Left renal pelvis (tissue), 4 donors: ENCODE results near the gene SLC44A5. TPM values are rescaled to one million over a fixed set of nuclear protein-coding genes. Genes with fewer than 3 reads are reported as not detected.
"Not testable (repeated sequence)": the region's sequence is repeated elsewhere in the genome, so short reads cannot be mapped to it uniquely, and the experiment has no call there.

ENCODE experiments used
- DNase-seq, 4 donors: peaks; one replicate each; pipeline ENCODE4 v3.0.0-alpha.2; 2013; ENCODE audit warnings: low read depth in 4 of 4, low spot score in 3 of 4
- polyA plus RNA-seq, 4 donors: library from polyadenylated mRNA; unstranded; fragments of 120-200 nt; gene quantifications; one replicate each; pipeline ENCODE4 v1.2.1, GENCODE V29; 2013; ENCODE audit not compliant: insufficient read length in 4 of 4

SLC44A5 gene
- polyA plus RNA-seq, 4 donors = 3.7 to 17.0 (median 13.5) TPM

DNA sequence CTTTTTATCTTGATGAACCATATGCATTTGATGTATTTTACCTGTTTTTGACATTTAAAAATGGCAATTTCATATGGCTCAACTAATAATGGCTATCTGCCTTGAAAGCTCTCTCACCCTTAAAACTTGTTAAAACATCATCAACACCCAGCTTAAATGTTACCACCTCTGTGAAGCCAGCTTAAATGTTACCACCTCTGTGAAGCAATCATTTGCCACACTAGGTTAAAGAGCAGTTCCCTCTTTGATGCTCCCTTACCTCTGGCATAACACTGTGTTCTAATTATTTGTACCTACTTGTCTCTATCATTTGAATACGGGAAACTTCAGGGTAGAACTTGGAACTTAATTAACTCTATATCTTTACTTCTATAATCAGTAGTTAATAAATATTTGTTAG is 294.7 kb downstream of the SLC44A5 start:
- no peak for DNase-seq

DNA sequence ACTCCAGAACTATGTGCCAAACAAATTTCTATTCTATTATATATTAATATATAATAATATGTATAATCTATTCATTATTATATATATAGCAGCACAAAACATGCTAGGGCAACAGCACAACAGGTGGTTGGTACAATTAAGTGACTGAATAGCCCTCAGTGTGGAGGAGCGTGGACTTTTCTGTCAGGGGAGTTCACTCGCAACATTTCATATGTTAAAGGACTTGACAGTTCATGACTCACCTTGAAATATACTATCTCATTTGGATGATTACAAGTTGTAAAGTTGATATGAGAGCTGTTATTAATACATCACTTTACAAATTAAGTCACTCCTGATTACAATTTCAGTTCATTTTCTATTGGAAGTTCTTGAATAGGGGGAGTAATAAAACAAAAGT is 298.3 kb downstream of the SLC44A5 start:
- DNase-seq = no peak

DNA sequence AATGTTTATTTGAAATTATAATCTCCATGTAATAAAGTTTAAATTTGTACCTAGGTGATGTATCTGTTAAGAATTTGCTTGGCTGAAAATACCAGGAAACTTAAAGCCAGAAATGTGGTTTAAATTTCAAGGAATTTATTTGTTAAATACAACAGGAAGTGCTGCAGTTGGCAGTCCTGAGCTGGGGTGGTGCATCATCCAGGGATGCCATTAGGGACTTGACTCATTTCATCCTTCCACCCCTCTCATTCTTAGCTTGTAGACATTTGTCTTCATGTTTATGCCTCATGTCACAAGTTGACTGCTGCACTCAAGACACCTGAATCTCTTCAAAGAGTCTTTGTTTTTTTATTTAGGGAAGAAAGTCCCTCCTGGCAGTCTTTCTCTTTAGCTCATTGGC is 300.8 kb downstream of the SLC44A5 start:
- no peak for DNase-seq

GRCh38 chr1:75308365-75308764 is 302.5 kb downstream of the SLC44A5 start:
- no peak for DNase-seq

GRCh38 chr1:75305061-75305460 is 305.9 kb downstream of the SLC44A5 start:
- DNase-seq = no peak

GRCh38 chr1:75293270-75293669 is 317.6 kb downstream of the SLC44A5 start:
- no peak for DNase-seq

- DNase-seq = no peak
Observed at GRCh38 chr1:75292013-75292412, 318.9 kb downstream of the SLC44A5 start.

DNA sequence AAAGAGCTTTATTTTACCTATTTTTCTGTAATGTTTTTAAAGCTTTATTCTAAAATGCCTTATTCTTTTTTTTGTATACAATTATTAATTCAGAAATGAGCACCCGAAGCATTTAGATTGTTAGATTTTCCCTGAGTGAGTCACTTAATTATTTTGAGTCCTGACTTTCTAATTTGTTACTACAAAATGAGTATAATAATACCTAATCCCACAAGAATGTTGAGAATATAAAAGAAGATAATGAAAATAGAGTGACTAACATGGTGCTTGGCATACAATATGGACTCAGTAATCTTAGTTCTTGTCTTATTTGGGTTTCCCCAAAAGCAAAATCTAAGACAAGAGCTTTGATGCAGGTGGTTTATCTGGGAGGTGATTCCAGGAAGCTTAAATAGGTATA is 334.5 kb downstream of the SLC44A5 start:
- no peak for DNase-seq

- DNase-seq = no peak
Observed at GRCh38 chr1:75275631-75276030, 335.3 kb downstream of the SLC44A5 start.

- DNase-seq = no peak
Observed at GRCh38 chr1:75274920-75275506, 335.9 kb downstream of the SLC44A5 start.

DNA sequence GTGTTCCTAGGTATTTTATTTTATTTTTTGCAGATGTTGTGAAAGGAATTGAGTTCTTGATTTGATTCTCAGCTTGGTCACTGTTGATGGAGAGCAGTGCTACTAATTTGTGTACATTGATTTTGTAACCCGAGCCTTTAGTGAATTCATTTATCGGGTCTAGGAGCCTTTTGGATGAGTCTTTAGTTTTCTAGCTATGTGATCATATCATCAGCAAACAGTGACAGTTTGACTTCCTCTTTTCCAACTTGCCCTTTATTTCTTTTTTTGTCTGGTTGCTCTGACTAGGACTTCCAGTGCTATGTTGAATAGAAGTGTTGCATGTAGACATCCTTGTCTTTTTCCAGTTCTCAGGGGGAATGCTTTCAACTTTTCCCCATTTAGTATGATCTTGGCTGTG is 337.8 kb downstream of the SLC44A5 start:
- no peak for DNase-seq

DNA sequence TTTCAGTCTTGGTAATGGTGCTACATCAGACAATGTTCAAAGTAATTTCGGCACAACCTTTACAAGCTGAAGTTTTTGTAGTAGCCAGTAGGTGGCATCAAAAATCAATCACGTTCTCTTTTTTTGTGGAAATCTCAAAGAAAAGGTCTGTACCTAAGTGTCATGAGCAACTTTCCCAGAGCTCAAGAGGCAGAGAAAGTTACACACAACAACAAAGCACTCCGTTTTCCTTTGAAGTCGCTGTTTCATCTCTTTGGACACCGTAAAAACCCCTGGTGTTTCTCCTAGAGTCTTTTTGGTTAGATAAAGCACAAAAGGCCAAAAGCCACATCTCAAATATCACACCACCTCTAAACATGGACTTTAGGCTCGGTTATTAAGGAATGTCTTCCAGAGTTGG is 345.1 kb downstream of the SLC44A5 start:
- peak; percentile 10 to 31 (median 16) for DNase-seq

DNA sequence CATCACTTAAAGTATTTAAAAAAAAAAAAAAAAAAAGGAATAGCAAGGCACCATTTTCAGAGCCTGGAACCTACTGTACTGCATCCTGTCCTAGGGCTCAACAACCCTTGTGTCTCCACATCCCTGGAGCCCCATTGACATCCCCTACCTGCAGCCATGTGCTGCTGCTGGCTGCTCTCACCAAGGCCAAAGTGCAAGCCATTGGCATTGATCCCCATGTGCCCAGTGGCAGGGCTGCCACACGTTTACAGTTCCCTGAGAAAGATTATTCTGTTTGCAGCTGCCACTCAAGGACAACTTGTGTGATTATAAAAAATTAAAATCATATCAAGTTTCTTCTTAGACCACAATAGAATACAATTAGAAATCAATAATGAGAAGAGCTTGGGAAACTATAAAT is 346.8 kb downstream of the SLC44A5 start:
- no peak for DNase-seq

GRCh38 chr1:75263616-75264015 is 347.3 kb downstream of the SLC44A5 start:
- not testable (repeated sequence) for DNase-seq

DNA sequence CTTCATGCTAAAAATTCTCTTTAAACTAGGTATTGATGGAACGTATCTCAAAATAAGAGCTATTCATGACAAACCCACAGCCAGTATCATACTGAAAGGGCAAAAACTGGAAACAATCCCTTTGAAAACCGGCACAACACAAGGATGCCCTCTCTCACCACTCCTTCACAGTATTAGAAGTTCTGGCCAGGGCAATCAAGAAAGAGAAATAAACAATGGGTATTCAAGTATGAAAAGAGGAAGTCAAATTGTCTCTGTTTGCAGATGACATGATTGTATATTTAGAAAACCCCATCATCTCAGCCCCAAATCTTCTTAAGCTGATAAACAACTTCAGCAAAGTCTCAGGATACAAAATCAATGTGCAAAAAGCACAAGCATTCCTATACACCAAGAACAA is 349.0 kb downstream of the SLC44A5 start:
- DNase-seq = not testable (repeated sequence)

DNA sequence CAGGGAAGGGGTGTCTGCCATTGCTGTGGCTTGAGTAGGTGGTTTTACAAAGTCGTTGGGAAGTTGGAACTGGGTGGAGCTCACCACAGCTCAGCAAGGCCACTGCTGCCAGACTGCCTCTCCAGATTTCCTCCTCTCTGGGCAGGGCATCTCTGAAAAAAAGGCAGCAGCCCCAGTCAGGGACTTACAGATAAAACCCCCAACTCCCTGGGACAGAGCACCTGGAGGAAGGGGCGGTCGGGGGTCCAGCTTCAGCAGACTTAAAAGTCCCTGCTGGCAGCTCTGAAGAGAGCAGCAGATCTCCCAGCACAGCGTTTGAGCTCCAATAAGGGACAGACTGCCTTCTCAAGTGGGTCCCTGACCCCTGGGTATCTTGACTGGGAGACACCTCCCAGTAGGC is 352.6 kb downstream of the SLC44A5 start:
- DNase-seq = no peak

DNA sequence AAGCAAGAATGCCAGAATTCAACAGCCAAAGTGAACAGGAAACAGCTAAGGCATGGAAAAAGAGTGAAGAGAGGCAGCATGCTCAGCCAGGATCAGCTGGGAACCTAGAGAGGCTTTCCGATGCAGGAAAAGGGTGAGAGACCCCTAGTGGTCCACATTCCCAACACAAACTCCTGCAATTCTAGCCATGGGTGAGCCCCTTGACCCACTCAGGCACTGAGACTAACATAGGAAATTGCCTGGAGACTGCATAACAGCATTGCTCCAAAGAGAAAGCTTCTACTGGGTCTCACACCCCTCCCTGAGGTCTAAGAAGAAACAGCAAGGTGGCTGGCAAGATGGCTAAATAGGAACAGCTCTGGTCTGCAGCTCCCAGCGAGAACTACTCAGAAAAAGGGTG is 353.5 kb downstream of the SLC44A5 start:
- DNase-seq = no peak

DNA sequence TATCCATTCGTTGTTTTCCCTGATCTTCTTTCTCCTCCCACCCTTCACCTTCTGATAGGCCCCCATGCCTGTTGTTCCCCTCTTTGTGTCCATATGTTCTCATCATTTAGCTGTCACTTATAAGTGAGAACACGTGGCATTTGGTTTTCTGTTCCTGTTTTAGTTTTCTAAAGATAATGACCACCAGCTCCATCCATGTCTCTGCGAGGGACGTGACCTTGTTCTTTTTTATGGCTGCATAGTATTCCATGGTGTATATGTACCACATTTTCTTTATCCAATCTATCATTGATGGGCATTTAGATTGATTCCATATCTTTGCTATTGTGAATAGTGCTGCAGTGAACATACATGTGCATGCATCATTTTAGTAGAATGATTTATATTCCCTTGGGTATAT is 360.8 kb downstream of the SLC44A5 start:
- DNase-seq = not testable (repeated sequence)

DNA sequence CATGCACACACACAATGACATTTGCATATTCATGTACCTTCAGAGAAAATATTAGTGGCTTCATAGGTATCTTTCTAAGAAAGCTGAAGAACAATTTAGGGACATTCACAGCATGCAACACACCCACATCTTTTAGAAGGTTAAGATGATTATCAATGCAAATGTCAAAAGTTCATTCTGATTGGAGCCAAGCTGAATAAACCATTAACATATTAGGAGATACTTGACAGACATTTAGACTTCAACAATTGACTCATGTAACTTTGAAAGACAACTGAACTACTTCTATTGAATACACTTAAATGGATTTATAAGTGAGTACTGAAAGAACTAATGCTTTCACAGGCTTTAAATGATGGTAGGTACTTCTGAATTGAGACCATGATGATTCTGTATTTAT is 365.7 kb downstream of the SLC44A5 start:
- DNase-seq = no peak

DNA sequence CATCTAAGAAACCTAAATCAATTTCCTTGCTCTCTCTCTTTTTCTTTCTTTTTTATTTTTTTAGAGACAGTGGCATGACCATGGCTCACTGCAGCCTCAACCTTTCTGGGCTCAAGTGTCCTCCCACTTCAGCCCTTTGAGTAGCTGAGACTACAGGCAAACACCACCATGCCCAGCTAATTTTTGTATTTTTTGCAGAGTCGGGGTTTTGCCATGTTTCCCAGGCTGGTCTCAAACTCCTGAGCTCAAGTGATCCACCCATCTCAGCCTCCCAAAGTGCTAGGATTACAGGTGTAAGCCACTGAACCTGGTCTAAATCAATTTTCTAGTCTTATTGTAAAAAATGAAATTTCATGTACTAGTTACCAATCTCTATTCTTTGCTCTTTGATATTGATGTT is 367.8 kb downstream of the SLC44A5 start:
- DNase-seq = no peak

GRCh38 chr1:75237316-75237715 is 373.6 kb downstream of the SLC44A5 start:
- no peak for DNase-seq

GRCh38 chr1:75234562-75234961 is 376.4 kb downstream of the SLC44A5 start:
- DNase-seq = no peak

GRCh38 chr1:75233302-75233929 is 377.5 kb downstream of the SLC44A5 start:
- DNase-seq = peak in 3 of 4 donors; percentile 2 to 27 (median 21)
